Adipocyte (in vitro differentiated cells): ENCODE data around the gene NCOR2.
A peak's percentile ranks its signal among the peaks of the same experiment; 100 is the strongest.

Source experiments
- DNase-seq: peaks from one replicate; pipeline ENCODE4 v3.0.0-alpha.2; 2015; ENCODE audit warnings: low read depth
- H3K27me3 ChIP-seq: replicated peaks from 2 replicates; pipeline ENCODE4 v1.7.0; 2013; ENCODE audit warnings: mild to moderate bottlenecking, low read length, moderate library complexity; ENCODE audit not compliant: control insufficient read depth, insufficient read depth
- H3K36me3 ChIP-seq: 2 replicates; pipeline ENCODE4 v1.7.0; 2013; ENCODE audit warnings: low read length, mild to moderate bottlenecking, moderate library complexity; ENCODE audit not compliant: control insufficient read depth, insufficient read depth, severe bottlenecking
- H3K4me1 ChIP-seq: 2 replicates; pipeline ENCODE4 v1.7.0; 2013; ENCODE audit warnings: mild to moderate bottlenecking, low read length, moderate library complexity; ENCODE audit not compliant: control insufficient read depth, insufficient read depth
- H3K4me3 ChIP-seq: 2 replicates; pipeline ENCODE4 v1.7.0; 2013; ENCODE audit warnings: mild to moderate bottlenecking, low read length, moderate library complexity
- H3K9ac ChIP-seq: 2 replicates; pipeline ENCODE4 v1.7.0; 2013; ENCODE audit warnings: mild to moderate bottlenecking, low read length, moderate library complexity
- H3K9me3 ChIP-seq: 2 replicates; pipeline ENCODE4 v1.7.0; 2013; ENCODE audit warnings: mild to moderate bottlenecking, low read length, moderate library complexity; ENCODE audit not compliant: control insufficient read depth

Gene NCOR2

DNA sequence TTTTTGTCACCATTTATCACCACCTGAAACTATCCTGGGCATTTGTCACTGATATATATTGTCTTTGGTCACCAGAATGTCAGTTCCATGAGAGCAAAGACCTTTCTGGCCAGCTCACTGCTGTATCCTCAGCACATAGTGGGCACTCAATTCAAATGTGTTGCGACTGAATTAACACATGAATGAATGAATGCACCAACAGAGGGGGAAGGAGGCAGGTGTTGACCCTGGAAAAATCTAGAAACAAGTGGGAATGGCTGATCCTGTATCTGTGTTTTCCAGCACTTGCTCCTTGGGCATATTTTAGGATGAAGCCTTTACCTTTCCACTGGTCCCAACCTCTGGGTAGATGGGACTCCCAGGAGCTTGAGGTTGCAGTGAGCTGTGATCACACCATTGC is 3.4 kb upstream of the NCOR2 start:
- H3K4me1 ChIP-seq, result peaks cover 17% of the 10 kb centered on the region
- no peak overlapping the region for H3K9ac ChIP-seq
- no peak overlapping the region for H3K4me3 ChIP-seq
- DNase-seq, result no peak
- no peaks in the 10 kb centered on the region for H3K9me3 ChIP-seq
- no peaks in the 10 kb centered on the region for H3K27me3 ChIP-seq
- no peaks in the 10 kb centered on the region for H3K36me3 ChIP-seq

DNA sequence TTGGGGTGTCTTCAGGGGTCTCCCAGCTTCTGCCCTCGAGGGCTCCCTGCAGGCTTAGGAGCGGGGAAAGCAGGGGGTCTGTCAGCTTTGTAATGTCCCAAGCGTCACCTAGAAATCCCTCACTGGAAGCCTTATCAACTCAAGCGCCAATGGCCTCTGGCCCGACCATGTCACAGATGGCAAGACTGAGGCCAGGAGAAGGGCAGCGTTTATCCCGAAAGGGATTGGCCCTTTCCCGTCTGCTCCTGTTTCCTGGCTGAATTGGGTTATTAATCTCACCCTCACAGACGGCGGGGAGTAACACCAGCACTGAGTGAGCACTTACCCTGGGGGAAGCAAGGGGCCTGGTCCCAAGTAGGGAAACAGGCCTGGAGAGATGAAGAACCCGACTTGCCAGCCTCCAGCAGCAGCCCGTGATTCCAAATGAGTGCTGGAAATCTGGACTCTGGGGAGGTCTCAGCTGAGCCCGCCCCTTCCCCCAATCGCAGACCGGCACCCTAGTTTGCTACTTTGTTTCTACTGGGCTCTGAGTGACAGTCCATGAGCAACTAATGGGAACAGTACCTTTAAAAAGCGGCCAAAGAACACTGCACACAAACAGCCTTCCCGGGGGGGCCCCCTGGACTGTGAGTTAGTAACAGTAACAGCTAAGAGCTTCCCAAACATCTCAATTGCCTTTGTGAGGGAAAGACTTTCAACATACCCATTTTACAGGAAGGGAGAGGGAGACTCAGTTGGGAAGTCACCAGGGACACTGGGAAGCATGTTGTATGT is 2.1 kb upstream of the NCOR2 start:
- Histone ChIP-seq H3K9ac (peak overlapping the region; percentile 41), H3K36me3 (no peaks in the 10 kb centered on the region), H3K27me3 (no peaks in the 10 kb centered on the region), H3K4me3 (no peak overlapping the region), H3K9me3 (no peaks in the 10 kb centered on the region), H3K4me1 (peaks cover 17% of the 10 kb centered on the region)
- no peak for DNase-seq

DNA sequence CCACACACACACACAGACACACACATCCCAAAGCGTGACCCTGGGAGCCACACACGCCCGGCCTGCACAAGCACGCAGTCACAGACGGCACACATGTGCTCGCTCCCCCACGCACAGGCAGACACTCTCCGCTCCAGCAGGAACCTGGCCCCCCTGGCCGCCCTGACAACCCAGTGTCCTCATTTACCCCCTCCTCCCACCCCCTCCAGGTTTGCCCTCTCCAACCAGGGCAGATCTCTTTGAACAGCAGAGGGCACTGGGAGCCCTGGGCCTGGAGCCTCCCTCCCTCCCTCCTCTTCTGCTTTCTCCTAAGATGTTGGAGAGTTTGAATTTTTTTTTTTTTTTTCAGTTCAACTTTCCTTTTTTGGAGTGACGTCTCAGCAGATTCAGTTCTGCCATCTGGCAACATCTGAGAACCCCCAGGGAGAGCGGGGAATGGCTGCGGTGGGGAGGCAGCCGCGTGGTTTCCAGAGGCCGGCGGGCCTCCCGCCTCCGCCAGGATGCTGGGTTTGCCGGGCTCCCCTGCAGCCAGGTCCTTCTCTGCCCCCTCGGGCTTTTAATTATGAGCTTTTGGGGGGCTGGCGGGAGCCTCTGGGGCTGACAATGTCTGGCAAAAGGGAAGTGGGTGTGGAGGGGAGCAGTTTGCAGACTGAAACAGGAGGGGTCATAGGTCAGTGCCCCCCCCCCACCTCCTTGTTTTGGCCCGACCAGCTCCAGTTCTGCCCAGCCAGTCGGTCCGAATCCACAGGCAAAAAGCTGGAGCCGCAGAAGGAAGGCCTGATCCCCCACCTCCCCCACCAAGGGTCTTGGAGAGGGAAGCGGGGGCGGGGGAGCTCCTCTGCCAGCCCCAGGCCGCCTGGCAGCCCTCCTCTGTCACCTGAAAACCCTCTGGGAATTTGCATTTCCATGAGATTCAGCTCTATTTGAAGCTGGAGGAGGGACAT is 1.3 kb upstream of the NCOR2 start:
- DNase-seq, result peak; percentile 92
- peaks cover 17% of the 10 kb centered on the region for H3K4me1 ChIP-seq
- H3K9ac ChIP-seq, result peak overlapping the region; percentile 41
- no peaks in the 10 kb centered on the region for H3K27me3 ChIP-seq
- no peaks in the 10 kb centered on the region for H3K36me3 ChIP-seq
- H3K9me3 ChIP-seq, result no peaks in the 10 kb centered on the region
- no peak overlapping the region for H3K4me3 ChIP-seq

DNA sequence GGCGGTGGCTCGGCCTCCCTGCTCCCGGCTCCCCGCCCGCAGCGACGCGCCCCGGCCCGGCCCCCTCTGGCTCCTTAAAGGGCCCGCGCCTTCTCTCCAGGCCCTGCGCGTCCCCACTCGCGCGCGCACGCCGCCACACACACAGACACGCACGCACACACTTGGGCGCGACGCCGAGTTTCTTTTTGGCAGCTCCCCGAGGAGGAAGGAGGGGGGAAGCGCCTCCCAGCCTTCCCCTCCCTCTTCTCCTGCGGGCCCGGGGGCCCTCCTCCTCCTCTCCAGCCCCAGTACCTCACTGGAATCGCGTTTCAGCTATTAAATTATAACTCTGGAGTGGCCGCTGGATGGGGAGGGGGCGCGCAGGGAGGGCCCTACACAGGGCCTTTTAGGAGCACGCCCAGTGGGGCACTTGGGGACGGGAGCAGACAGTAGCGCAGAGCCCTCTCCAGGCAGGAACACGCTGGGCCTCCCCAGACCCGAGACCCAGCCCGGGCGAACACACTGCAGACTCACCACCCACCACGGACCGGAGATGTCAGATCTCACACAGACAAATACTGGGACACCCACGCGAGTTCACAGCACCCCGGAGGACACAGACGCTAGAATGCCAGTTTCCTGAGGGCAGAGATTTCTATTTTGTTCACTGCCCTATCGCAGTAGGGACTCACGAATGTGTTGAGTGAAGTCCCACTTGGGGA is 411 bp upstream of the NCOR2 start:
- Histone ChIP-seq H3K36me3 (no peaks in the 10 kb centered on the region), H3K9ac (peak overlapping the region; percentile 84), H3K4me3 (peak overlapping the region; percentile 69), H3K27me3 (no peaks in the 10 kb centered on the region), H3K4me1 (peaks cover 17% of the 10 kb centered on the region), H3K9me3 (no peaks in the 10 kb centered on the region)
- DNase-seq, result peak; percentile 98

DNA sequence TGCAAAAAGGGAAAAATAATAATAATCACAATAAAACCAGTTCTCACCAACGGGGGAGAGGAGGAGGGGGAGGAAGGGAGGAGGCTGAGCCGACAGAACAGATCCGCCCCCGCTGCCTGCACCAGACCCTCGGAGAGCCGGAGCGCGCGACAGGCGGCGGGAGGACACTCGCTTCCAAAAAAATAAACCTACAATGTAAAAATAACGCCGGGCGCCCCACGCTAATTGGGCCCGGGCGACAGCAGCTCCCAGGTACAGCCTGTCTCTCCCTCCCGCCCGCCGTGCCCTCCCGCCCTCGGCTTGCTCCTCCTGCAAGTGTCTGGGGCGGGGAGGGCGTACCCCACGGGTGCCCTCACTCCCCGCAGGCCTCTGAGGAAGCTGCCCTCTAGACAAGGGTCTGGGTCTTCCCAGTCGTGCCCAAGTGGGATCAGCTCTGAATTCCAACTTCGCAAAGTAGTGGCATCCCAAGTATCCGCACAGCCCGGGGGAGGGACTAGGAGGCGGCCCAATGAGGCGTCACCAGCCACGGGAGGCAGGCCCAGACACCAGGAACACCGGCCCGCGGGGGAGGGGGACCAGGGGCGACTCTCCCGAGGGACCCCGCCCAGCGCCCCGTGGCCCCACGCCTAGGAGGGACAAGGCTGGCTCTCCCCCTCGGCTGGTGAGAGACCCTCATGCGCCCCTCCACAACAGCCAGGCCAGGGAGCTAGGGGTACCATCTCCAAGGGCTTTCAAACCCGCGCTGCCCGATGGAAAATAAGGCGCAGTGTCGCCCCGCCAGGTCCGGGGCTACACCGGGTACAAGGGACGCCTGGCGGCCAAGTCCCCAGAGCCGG is 1.0 kb downstream of the NCOR2 start:
- H3K27me3 ChIP-seq, result no peaks in the 10 kb centered on the region
- H3K4me3 ChIP-seq, result peak overlapping the region; percentile 84
- DNase-seq, result peak; percentile 93
- no peaks in the 10 kb centered on the region for H3K36me3 ChIP-seq
- peaks cover 17% of the 10 kb centered on the region for H3K4me1 ChIP-seq
- peak overlapping the region; percentile 88 for H3K9ac ChIP-seq
- no peaks in the 10 kb centered on the region for H3K9me3 ChIP-seq

DNA sequence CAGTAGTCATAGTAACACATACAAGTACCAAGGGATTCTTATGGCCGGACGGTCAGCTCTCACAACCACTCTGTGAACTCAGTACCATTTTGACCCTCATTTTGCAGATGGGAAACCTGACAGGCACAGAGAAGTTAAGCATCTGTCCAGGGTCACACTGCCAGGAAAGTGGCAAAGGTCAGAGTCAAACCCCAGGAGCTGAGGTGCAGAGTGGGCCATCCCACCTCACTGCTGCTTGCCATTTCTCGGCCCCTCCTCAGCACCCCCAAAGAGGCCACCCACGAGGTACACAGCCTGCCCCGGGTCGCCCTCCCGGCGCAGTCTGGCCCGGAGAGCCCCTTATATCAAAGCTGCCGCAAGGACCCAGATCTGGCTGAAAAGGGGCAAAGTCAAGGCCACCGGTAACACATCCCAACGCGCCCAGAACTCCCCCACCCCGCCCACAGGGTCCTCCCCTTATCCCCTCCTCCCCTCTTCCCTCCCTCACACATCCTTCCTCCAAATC is 1.7 kb downstream of the NCOR2 start:
- peak overlapping the region; percentile 84 for H3K4me3 ChIP-seq

DNA sequence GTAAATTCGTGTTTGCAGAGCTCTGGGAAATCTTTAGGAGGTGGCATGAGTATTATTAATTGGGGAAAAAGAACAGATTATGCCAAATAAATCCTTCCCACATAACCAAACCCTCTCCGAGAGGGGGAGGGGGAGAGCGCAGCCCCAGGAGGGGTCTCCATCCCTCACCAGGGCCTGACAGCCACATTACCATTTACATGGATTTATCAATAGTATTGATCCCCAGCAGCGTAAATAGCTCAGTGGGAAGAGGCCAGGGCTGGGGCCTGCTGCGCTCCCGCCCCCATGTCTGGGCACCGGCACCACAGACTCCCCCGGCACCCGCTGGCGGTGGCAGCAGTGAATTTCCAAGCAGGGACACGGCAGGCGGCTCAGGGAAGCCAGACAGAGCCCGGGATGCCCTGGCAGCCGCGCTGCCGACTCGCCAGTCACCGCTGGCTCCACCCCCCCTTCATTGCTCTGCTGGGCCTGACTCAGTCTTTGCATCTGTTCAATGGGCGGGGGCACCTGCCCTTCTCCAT is 2.4 kb downstream of the NCOR2 start:
- no peaks in the 10 kb centered on the region for H3K27me3 ChIP-seq
- H3K36me3 ChIP-seq, result no peaks in the 10 kb centered on the region
- H3K9ac ChIP-seq, result no peak overlapping the region
- no peaks in the 10 kb centered on the region for H3K9me3 ChIP-seq
- DNase-seq, result peak; percentile 39
- H3K4me1 ChIP-seq, result peaks cover 17% of the 10 kb centered on the region
- peak overlapping the region; percentile 33 for H3K4me3 ChIP-seq

More for the DNA sequence above, 1.7 kb downstream of the NCOR2 start:
- H3K9me3 ChIP-seq, result no peaks in the 10 kb centered on the region
- no peaks in the 10 kb centered on the region for H3K36me3 ChIP-seq
- peaks cover 17% of the 10 kb centered on the region for H3K4me1 ChIP-seq
- DNase-seq, result no peak
- no peaks in the 10 kb centered on the region for H3K27me3 ChIP-seq
- peak overlapping the region; percentile 88 for H3K9ac ChIP-seq

DNA sequence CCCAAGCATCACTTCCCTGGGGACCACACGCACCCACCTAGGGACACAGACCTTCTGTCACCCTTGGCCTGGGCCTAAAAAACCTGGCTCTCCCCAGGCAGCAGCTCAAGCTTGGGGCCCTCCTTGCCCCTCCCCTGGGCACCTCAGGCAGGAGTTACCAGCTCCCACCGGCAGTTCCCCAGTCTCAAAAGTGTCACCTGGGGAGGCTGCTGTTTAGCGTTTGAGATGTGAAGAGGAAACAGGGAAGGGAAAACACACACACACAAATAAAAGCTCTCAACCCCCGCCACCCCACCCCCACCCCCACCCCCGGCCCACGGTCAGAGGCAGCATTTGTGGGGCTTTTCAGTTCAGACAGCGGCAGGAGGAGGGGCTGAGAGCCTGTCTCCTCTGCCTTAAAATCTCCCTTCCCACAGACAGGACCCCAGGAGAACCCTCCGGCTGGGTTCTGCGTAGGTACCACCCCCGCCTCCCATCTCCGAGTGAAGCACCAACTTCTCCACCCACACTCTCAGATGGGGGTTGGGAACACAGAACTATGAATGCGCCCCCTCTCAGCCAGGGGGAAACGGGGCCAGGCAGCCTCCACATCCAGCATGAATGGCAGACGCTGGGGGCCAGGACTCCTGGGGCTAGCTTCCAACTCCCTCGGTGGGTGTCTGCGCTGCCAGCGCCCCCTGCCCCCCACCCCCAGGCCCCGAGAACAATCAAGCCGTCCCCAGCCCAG is 3.0 kb downstream of the NCOR2 start:
- Histone ChIP-seq H3K9ac (no peak overlapping the region), H3K36me3 (no peaks in the 10 kb centered on the region), H3K9me3 (no peaks in the 10 kb centered on the region), H3K4me1 (peaks cover 12% of the 10 kb centered on the region), H3K4me3 (no peak overlapping the region), H3K27me3 (no peaks in the 10 kb centered on the region)
- DNase-seq, result no peak

DNA sequence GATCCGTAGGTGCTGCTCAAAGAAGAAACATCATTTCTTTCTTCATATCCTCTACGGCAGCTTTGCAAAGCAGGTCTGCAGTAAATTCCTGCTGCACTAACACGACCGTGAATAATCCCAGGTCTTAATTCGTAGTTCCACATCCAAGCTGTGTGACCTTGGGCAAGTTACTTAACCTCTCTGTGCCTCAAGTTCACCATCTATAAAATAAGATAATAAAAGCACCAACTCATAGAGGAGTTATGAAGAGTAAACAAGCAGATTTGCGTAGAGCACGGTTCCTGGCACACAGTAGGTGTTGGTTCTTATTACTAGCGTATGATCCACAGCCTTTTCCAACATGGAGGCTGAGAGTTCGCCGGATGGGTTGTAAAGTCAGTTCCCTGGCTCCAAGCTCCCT is 3.6 kb downstream of the NCOR2 start:
- no peak for DNase-seq
- Histone ChIP-seq H3K4me1 (peaks cover 6% of the 10 kb centered on the region), H3K9ac (no peak overlapping the region), H3K9me3 (no peaks in the 10 kb centered on the region), H3K4me3 (no peak overlapping the region), H3K36me3 (no peaks in the 10 kb centered on the region), H3K27me3 (no peaks in the 10 kb centered on the region)

DNA sequence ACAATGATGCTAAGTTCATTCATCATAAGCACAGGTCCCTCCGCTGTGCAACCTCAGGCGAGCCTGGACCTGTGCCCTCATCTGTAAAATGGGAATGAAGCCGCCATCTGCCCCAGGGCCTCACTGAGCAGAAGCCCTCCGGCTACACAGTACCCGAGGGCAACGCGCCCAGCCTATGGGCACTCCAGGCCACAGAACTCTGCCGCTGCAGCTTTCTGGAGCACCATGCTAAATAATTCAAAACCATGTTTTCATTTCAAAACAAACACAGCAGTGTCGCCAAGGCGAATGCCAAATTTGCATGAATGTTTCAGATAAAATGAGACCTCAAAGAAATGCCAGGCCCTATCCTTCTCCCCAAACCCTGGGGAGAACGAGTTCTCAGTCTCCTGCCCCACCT is 4.0 kb downstream of the NCOR2 start:
- peaks cover 4% of the 10 kb centered on the region for H3K4me1 ChIP-seq
- H3K4me3 ChIP-seq, result no peak overlapping the region
- no peak overlapping the region for H3K9ac ChIP-seq
- H3K9me3 ChIP-seq, result no peaks in the 10 kb centered on the region
- no peaks in the 10 kb centered on the region for H3K36me3 ChIP-seq
- no peaks in the 10 kb centered on the region for H3K27me3 ChIP-seq
- DNase-seq, result no peak
